ENCODE data around the gene ROBO2.

GRCh38 chr3:77546246-77546645 lies 506.3 kb downstream of the ROBO2 start:
- TF ChIP-seq CTCF (IDR thresholded peaks at IDR 0.05) = no peak
- no peak for TF ChIP-seq EP300 (IDR thresholded peaks at IDR 0.05)
